Measurements from ENCODE around the gene SMC6. TPM values are rescaled to one million over a fixed set of nuclear protein-coding genes. Genes with fewer than 3 reads are reported as not detected.

Gene SMC6
- total RNA-seq, 2 donors from 2014 or later = 24.8 to 26.4 TPM

DNA sequence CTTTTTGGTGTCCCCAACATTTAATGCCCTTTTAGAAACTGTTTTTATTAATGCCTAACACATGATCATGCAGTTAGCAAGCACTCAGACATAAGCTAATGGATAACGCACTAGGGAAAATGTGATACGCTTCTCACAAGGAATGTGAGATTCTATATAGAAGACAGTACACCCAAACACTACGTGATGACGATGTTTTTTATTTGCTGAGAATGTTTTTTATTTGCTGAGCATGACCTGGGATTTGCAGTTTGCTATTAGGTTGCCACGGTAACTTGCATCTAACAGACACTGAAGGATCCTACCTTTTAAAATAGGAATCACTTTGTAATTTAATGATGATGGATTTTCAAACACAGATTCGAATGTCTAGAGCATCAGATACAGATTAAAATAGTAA is 4.9 kb downstream of the SMC6 start:
- no peak for ATAC-seq
- H3K36me3 Mint-ChIP-seq = peaks cover 0 to 5% of the 10 kb centered on the region in 2 donors

DNA sequence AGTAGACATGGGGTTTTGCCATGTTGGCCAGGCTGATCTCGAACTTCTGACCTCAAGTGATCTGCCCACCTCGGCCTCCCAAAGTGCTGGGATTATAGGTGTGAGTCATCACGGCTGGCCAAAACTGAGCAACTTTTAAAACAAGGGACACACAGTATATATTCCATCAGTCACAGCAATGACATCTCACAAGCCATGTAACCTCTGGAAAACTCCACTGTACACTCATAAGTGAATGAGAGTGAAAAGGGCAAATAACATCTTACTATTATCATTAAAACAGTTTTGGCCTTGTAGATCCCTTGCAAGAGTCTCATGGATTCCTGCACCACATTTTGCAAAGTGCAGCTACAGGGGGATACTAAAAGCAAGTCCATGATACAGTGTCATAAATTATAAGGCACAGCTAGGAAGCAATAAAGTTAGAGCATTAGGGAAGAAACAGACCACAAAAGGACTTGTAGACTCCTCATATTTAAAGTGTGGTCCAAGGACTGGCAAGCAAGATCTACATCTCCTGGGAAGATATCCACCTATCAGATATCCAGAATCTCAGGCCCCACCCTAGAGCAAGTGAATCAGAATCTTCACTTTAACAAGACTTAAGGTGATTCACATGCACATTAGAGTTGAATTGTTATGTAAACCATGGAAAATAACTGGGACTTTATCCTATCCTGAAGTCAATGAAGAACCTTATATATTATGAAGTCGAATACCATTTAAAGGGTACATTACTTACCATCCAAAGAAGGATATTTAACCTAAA is 5.7 kb downstream of the SMC6 start:
- peaks cover 0 to 5% of the 10 kb centered on the region in 2 donors for H3K36me3 Mint-ChIP-seq
- H3K9me3 Mint-ChIP-seq = no peaks in the 10 kb centered on the region
- no peak overlapping the region for H3K27ac Mint-ChIP-seq

More for the DNA sequence above, 4.9 kb downstream of the SMC6 start:
- DNase-seq (ENCODE audit: low spot score in 2 of 2) = no peak
- no peaks in the 10 kb centered on the region for H3K9me3 Mint-ChIP-seq
- H3K27ac Mint-ChIP-seq = no peak overlapping the region

DNA sequence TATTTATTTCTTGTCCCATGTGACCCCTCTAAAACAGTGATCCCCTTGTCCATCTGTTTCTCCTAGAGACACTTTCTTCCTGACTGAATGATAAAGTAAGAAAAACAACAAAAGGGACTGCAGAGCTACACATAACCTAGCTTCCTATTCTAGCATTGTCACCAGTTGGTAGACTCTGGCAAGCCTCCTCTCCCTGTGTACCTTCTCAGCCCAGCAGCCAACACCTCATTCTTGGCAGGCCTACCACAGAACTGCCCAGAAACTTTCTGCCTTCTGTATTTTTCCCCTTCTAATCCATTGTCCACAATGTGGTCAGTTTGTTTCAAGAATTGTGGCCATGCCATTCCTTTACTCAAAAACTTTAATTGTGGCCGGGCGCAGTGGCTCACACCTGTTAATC is 13.4 kb downstream of the SMC6 start:
- H3K27ac Mint-ChIP-seq = peak overlapping the region in 1 of 2 donors; percentile 73
- no peak for ATAC-seq
- H3K36me3 Mint-ChIP-seq = peaks cover 25 to 31% of the 10 kb centered on the region in 2 donors
- DNase-seq (ENCODE audit: low spot score in 2 of 2) = no peak
- H3K9me3 Mint-ChIP-seq = no peaks in the 10 kb centered on the region

More for the DNA sequence above, 5.7 kb downstream of the SMC6 start:
- DNase-seq (ENCODE audit: low spot score in 2 of 2) = no peak
- ATAC-seq = no peak

DNA sequence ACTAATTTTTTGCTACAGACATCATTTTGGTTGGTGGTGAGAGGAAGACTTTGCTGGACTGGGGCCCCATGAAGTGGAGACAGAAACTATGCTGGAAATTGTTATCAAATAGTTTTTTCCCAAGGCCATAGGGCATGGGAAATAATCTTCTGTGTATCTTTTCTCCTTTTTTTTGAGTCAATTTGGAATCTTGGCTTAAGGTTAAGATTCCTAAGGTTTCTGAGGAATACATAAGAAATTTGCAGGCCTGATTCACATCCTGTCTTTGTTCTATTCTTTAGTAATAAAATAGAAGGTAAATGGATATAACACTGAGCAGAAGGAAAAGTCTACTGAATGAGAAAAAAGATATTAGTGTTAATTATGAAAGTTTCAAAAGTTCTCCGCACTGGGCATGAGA is 16.6 kb downstream of the SMC6 start:
- ATAC-seq = no peak
- no peak for DNase-seq (ENCODE audit: low spot score in 2 of 2)
- H3K36me3 Mint-ChIP-seq = peaks cover 25 to 32% of the 10 kb centered on the region in 2 donors
- no peaks in the 10 kb centered on the region for H3K9me3 Mint-ChIP-seq
- no peak overlapping the region for H3K27ac Mint-ChIP-seq

DNA sequence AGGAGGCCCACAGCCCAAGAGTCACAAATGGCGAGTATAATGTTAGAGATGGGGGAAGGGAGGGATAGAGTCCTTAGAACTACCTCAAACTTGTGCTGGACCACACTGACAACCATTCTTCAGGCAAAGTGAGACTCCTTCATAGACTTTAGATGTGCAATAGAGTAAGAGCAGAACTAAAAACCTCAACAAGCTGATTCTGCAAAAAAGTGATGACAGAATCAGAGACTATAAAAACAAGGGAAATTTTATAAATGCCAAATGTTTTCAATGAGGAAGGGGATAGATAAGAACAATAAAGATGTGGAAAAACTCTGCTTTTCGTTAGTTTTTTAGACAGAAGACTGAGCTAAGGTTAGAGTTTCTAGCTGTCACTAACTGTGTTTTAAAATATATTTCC is 17.7 kb downstream of the SMC6 start:
- Mint-ChIP-seq H3K27ac (no peak overlapping the region), H3K36me3 (peaks cover 30 to 37% of the 10 kb centered on the region in 2 donors), H3K9me3 (no peaks in the 10 kb centered on the region)
- no peak for DNase-seq (ENCODE audit: low spot score in 2 of 2)
- no peak for ATAC-seq

DNA sequence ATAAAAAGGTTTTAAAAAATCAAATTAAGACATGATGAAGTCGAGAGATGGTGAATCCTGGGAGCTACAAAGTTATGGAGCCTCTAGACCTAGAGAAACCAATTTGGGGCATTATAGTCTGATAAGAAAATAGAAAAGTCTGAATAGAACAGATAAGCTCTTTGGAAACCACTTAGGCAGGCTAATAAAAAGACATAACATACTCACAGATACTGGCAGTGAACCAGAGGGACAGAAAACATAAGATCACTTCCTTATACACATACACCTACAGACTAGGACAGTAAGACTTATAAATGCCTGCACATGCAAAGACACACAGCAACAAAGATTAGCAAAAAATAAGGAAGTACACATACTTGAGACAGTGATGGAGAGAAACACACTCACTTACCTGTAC is 20.0 kb downstream of the SMC6 start:
- Mint-ChIP-seq H3K9me3 (no peaks in the 10 kb centered on the region), H3K36me3 (peaks cover 16 to 27% of the 10 kb centered on the region in 2 donors), H3K27ac (peak overlapping the region in 1 of 2 donors; percentile 8)
- ATAC-seq (no peak), DNase-seq (ENCODE audit: low spot score in 2 of 2) (no peak)

DNA sequence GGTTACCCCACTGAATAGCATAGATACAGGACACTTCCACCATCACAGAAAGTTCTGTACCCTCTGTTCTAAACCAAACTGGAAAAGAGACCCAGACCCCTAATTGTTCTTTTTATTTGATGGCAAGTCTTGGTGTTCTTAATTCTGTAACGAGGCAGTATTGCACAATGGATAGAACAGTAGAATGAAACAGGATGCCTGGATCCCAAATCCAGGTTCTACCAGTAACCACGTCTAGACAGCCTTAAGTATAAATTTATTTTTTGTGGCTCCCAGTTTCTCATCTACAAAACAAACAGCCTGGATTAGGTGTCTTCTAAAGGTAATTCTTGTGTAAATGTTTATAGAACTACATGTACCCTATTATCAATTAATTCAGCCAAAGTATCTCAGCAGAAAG is 23.7 kb downstream of the SMC6 start:
- no peak for ATAC-seq
- Mint-ChIP-seq H3K27ac (no peak overlapping the region), H3K36me3 (peaks cover 9 to 14% of the 10 kb centered on the region in 2 donors), H3K9me3 (no peaks in the 10 kb centered on the region)
- DNase-seq (ENCODE audit: low spot score in 2 of 2) = no peak

DNA sequence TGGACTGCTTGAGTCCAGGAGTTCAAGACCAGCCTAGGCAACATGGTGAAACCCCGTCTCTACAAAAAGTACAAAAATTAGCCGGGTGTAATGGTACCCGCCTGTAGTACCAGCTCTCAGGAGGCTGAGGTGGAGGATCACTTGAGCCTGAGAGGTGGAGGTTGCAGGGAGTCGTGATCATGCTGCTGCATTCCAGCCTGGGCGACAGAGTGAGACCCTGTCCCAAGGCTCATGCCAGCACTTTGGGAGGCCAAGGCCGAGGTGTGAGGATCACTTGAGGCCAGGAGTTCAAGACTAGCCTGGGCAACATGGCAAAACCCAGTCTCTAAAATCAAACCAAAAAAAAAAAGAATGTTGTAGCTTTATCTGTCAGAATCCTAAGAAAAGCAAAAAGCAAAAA is 25.4 kb downstream of the SMC6 start:
- no peak overlapping the region for H3K27ac Mint-ChIP-seq

DNA sequence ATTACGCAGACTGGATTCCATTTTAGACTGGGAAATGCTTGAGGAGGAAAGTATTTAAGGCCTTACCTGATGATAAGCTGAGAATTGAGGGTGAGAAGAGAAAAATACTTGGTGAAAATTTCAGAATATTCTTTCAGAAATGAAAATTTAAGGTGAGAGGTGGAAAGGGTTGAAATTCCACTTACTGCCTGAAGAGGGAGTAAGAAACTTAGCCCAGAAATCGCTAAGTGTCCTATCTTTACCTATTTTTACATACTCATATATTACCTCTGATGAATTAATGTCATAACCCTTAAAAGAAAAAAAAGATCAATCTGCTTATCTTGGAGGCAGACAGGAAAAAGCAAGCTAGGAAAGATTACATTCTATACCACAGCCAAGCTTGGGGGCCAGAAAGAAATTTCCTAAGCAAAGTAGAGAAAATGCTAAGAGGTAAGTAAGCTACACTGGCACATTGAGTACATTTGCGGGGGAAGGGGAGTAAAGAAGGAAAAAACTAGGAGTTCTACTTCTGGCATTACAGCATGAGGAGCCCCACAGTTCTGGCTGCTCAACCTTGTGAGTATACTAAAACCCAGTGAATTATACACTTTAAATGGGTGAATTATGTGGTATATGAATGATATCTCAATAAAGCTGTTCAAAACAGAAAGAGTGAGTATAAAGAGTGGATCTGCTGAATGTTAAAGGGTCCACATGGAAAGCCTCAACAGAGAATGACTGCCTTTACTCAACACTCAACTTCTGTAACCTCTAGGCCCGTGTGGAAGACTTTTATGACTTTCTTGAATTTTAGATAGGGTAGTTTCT is 33.8 kb downstream of the SMC6 start:
- H3K36me3 Mint-ChIP-seq = peaks cover 0 to 5% of the 10 kb centered on the region in 2 donors
- no peak for ATAC-seq
- no peaks in the 10 kb centered on the region for H3K9me3 Mint-ChIP-seq
- H3K27ac Mint-ChIP-seq = no peak overlapping the region
- DNase-seq (ENCODE audit: low spot score in 2 of 2) = no peak

More for the DNA sequence above, 25.4 kb downstream of the SMC6 start:
- Mint-ChIP-seq H3K36me3 (peaks cover 8 to 9% of the 10 kb centered on the region in 2 donors), H3K9me3 (no peaks in the 10 kb centered on the region)
- no peak for DNase-seq (ENCODE audit: low spot score in 2 of 2)
- no peak for ATAC-seq

DNA sequence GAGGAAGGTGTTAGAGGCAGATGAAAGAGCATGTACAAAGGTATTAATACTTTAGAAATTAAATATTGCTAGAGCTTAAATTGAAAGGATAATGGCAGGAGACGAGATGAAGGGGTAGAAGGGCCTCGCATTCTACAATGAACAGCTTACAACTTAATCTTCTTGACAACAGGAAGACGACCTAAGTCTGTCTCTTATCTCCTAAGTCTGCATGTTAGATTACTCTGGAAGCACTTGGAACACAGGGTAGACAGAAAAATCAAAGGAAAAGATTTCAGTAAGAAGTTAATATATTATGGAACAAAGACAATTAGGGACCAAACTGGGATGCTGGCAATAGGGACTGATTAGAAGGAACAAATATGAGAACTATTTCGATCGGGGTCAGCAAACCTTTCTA is 34.9 kb downstream of the SMC6 start:
- peaks cover 2 to 8% of the 10 kb centered on the region in 2 donors for H3K36me3 Mint-ChIP-seq
- DNase-seq (ENCODE audit: low spot score in 2 of 2) = no peak
- no peak overlapping the region for H3K27ac Mint-ChIP-seq

DNA sequence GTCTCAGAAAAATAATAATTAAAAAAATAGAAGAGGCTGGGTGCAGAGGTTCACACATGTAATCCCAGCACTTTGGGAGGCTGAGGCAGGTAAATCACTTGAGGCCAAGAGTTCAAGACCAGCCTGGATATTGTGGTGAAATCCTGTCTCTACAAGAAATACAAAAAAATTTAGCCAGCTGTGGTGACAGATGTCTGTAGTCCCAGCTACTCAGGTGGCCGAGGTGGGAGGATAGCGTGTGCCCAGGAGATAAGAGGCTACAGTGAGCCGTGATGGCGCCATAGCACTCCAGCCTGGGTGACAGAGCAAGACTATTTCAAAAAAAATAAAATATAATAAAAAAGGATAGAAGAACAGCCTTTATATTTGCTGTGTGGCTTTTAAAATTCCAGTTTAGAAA is 35.9 kb downstream of the SMC6 start:
- no peaks in the 10 kb centered on the region for H3K9me3 Mint-ChIP-seq
- ATAC-seq = no peak
- peaks cover 12 to 17% of the 10 kb centered on the region in 2 donors for H3K36me3 Mint-ChIP-seq
- H3K27ac Mint-ChIP-seq = no peak overlapping the region
- DNase-seq (ENCODE audit: low spot score in 2 of 2) = no peak

More for the DNA sequence above, 34.9 kb downstream of the SMC6 start:
- no peak for ATAC-seq
- no peaks in the 10 kb centered on the region for H3K9me3 Mint-ChIP-seq

DNA sequence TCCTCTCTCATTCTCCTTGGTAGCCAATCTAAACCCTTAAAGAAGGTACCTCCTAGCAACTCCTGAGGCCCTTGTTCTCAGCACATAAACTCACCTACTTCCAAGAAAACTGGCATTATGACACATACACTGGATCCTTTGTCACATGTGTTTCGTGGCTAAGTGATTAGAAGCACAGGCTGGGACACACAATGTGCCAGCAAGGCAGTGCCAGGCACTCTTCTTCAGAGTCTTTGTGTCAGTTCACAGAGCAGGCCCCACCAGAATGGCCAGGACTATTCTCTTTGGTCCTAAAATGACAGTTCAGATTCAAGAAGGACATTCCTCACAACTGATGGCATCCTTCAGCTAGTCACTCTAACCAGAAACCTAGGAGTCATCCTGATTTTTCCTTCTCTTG is 40.3 kb downstream of the SMC6 start:
- no peaks in the 10 kb centered on the region for H3K9me3 Mint-ChIP-seq
- no peak for ATAC-seq
- H3K36me3 Mint-ChIP-seq = peaks cover 12 to 14% of the 10 kb centered on the region in 2 donors
- peak overlapping the region in 1 of 2 donors; percentile 21 for H3K27ac Mint-ChIP-seq
- DNase-seq (ENCODE audit: low spot score in 2 of 2) = no peak

DNA sequence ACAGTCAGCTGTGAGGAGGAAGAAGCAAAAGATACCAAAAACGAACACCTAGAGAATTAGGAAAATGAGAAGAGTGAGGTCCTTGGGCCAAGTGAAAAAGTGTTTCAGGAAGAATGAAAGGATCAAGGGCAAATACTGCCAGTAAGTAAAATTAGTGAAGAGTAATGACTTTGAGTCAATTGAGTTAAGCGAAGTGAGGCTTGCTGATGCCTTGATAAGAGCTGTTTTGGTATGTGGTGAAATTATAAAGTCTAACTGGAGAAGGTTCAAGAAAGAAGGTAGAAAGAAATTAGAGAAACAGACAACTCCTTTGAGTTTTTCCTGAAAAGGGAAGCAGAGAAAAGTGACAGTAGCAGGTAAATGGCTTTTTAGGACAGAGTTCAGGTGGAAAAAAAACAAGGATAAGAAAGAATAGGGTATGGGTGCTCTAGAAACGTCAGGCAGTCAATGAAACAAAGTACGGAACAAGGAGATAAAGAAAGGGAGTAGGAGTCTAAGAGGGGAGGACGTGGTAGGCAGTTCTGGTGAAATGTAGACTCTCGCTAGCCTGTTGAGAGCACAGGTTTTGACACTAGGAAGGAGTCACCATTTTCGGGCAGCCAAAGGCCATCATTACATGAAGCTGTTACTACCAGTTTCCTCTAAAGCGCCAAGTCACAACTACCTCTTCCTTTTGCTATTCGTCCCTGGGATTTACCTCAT is 42.9 kb downstream of the SMC6 start:
- Mint-ChIP-seq H3K27ac (no peak overlapping the region), H3K9me3 (no peaks in the 10 kb centered on the region), H3K36me3 (peaks cover 12 to 18% of the 10 kb centered on the region in 2 donors)
- DNase-seq (ENCODE audit: low spot score in 2 of 2) = no peak
- ATAC-seq = no peak

DNA sequence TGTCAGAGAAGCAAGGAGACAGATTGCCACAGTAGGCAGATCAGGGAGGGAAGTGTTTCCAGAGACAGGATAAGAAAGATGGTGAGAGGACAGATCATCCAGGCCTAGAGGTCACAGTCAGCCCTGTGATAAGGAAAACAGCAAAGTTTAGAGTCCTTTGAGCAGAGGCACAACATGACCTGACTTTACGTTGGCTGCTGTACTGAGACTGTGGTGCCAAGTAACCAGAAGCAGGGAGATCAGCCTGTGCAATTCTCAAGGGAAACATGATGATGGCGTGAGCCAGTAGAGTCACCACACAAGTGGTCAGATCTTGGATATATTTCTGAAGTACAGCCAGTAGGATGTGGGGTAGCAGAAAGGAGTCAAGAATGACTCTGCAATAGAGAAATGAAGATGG is 43.7 kb downstream of the SMC6 start:
- ATAC-seq (no peak), DNase-seq (ENCODE audit: low spot score in 2 of 2) (no peak)
- H3K36me3 Mint-ChIP-seq = peaks cover 12 to 18% of the 10 kb centered on the region in 2 donors
- H3K9me3 Mint-ChIP-seq = no peaks in the 10 kb centered on the region
- no peak overlapping the region for H3K27ac Mint-ChIP-seq

DNA sequence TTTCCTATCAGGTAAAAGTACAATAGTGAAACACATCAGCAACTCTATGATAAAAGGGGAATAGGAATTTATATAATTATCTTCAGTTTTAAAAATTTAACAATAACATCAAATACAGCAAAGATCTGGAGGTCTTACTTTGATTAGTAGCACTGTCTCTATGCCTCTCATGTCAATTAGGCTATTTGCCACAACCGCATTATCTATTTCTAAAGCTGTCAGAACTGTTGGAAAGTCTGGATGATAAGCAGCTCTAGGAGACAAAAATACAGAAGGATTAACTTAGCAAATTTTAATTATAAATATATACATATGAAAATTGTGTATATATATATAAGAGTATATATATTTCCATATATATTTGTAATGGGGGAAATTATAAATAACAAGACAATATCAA is 45.1 kb downstream of the SMC6 start:
- H3K36me3 Mint-ChIP-seq = peaks cover 13 to 19% of the 10 kb centered on the region in 2 donors
- H3K27ac Mint-ChIP-seq = no peak overlapping the region
- ATAC-seq (no peak), DNase-seq (ENCODE audit: low spot score in 2 of 2) (no peak)
- H3K9me3 Mint-ChIP-seq = no peaks in the 10 kb centered on the region

DNA sequence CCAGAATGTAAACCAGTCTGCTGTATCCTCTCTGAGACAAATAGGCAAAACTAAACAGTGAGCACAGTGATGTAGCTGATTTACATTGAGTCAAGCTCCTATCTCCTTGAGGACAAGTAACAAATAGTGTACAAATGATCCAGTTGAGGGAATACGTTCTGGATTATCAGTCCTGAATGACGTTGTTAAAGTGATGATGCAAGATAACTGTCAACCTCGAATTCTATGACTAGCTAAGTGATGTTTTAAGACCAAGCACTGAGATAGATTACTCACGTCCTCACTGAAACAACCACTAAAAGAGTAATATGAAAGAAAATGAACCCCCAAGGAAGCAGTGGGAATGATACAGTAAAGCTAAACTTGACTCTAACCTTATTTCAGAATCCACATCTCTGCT is 46.8 kb downstream of the SMC6 start:
- Mint-ChIP-seq H3K36me3 (peaks cover 5 to 12% of the 10 kb centered on the region in 2 donors), H3K27ac (no peak overlapping the region), H3K9me3 (no peaks in the 10 kb centered on the region)
- no peak for DNase-seq (ENCODE audit: low spot score in 2 of 2)
- ATAC-seq = no peak

DNA sequence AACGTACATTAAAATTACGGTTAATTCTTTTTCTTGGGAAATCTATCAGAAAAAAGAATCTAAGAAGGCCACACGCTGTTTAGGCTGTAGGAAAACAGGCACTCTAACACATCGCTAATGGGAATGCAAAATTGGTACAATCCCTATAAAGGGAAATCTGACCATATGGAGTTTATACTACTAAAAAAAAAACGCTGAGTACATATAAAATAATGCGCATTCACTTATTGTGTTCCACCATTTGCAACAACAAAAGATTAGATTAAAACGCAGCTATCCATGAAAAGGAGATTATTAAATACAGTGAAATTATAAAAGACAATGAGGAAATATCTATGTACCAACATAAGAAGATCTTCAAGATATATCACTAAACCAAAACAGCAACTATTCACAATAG is 62.8 kb downstream of the SMC6 start:
- H3K27ac Mint-ChIP-seq = no peak overlapping the region
- no peak for ATAC-seq
- peaks cover 0 to 26% of the 10 kb centered on the region in 2 donors for H3K36me3 Mint-ChIP-seq
- H3K9me3 Mint-ChIP-seq = no peaks in the 10 kb centered on the region
- DNase-seq (ENCODE audit: low spot score in 2 of 2) = no peak
